Measurements from ENCODE around the gene POLR1B. TPM values are rescaled to one million over a fixed set of nuclear protein-coding genes. Genes with fewer than 3 reads are reported as not detected.
"Not testable (repeated sequence)": the region's sequence is repeated elsewhere in the genome, so short reads cannot be mapped to it uniquely, and the experiment has no call there.

POLR1B gene
- total and polyA plus RNA-seq, 4 experiments from 2014 or later = 18.4 to 31.3 (median 27.5) TPM

DNA sequence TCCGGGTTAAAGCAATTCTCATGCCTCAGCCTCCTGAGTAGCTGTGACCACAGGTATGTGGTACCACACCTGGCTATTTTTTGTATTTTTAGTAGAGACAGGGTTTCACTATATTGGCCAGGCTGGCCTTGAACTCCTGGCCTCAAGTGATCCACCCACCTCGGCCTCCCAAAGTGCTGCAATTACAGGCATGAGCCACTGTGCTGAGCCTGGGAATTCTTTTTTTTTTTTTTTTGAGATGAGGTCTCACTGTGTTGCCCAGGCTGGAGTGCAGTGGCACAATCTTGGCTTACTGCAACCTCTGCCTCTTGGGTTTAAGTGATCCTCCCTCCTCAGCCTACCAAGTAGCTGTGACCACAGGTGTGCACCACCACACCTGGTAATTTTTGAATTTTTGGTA is 73.5 kb downstream of the POLR1B start:
- H3K36me3 ChIP-seq (ENCODE audit: insufficient read depth, low read length); POLR2A ChIA-PET (ENCODE audit: partially characterized antibody); H3K4me1 Mint-ChIP-seq; H3K27ac ChIP-seq (ENCODE audit: low read depth, low read length); H3K9me3 Mint-ChIP-seq; H3K4me3 ChIP-seq (ENCODE audit: low read length in 2 of 2); DNase-seq; H3K27ac Mint-ChIP-seq; H3K9me3 ChIP-seq (ENCODE audit: control insufficient read depth in 1 of 2, low read length in 2 of 2); H3K4me3 Mint-ChIP-seq; H3K4me1 ChIP-seq (ENCODE audit: insufficient read depth, low read length); intact Hi-C loops (cut with micrococcal nuclease); H3K27me3 Mint-ChIP-seq; H3K27me3 ChIP-seq (ENCODE audit: insufficient read depth, low read length); H3K36me3 Mint-ChIP-seq: not testable (repeated sequence)
- CTCF ChIA-PET (ENCODE audit: partially characterized antibody) = interaction anchor here (2.0 kb wide), 1 partner anchor 16 kb away, joined by 6 read pairs; no protein-coding TSS in a partner anchor

DNA sequence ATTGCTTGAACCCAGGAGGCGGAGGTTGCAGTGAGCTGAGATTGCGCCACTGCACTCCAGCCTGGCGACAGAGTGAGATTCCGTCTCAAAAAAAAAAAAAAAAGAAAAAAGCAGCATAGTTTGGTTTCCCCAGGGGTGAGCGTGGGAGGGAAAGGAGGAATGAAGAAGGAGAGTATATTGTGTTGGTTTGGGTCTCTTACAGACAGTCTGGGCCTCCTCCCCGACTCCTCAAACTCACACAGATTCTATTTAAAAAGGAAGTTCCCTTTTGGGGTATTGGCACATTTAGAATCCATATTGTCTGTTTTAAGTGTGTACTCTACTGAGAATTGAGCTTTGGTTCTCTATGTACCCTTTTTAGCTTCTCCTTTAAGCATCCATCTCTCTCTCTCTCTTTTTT is 76.1 kb downstream of the POLR1B start:
- intact Hi-C loops (cut with micrococcal nuclease) = no loop called here
- POLR2A ChIA-PET (ENCODE audit: partially characterized antibody) = interaction anchor here (0.6 to 1.1 kb wide), 2 partner anchors 30 to 71 kb away, joined by 3 read pairs; no protein-coding TSS in a partner anchor
- H3K9me3 Mint-ChIP-seq = peaks cover 0 to 1% (median 0%) of the 10 kb centered on the region in 8 donors

DNA sequence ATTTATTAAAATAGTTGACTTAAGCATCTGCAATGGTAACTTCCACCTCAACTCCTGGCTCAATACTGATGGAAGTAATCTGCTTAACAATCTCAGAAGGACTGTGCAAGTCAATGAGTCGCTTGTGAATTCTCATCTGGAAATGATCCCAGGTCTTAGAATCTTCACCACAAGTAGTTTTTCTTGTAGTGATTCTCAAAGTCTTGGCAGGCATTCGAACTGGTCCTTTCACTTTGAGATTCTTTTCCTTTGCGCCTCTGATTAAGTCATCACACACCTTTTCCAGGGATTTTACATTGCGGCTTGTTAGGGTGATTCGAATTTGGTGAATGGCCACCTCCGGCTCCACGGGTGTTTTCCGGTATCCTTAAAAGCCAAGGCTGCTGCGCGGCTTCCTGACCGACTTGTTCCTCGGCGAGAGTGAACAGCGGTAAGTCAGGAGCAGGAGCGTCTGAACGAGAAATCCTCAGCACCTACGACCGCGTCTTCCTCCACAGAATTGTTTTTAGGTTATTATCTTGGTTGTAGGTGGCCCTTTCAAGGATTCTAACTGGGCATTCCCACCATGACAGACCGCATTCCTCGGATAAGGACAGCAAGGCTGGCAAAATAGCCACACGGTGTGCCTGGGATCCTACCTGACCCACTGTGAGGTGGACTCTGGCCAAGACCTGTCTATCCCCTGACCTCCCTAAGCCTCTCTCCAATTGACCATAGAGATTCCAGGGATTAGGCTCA is 79.7 kb downstream of the POLR1B start:
- Mint-ChIP-seq H3K4me3 (no peak overlapping the region), H3K4me1 (peaks cover 10 to 34% (median 23%) of the 10 kb centered on the region in 4 donors), H3K27ac (no peak overlapping the region), H3K36me3 (no peaks in the 10 kb centered on the region), H3K9me3 (no peaks in the 10 kb centered on the region), H3K27me3 (peaks cover 0 to 2% of the 10 kb centered on the region in 2 donors)
- no peak for DNase-seq
- peaks cover 33% of the 10 kb centered on the region for H3K4me1 ChIP-seq (ENCODE audit: insufficient read depth, low read length)
- POLR2A ChIA-PET (ENCODE audit: partially characterized antibody) = no interaction called here
- no peaks in the 10 kb centered on the region for H3K27me3 ChIP-seq (ENCODE audit: insufficient read depth, low read length)
- H3K36me3 ChIP-seq (ENCODE audit: insufficient read depth, low read length) = no peaks in the 10 kb centered on the region
- CTCF ChIA-PET (ENCODE audit: partially characterized antibody) = interaction anchor here (5.8 to 11.2 kb wide), 4 partner anchors 13 to 105 kb away, joined by 36 to 319 read pairs (median 175); no protein-coding TSS in a partner anchor
- intact Hi-C loops (cut with micrococcal nuclease) = no loop called here
- H3K27ac ChIP-seq (ENCODE audit: low read depth, low read length) = no peak overlapping the region
- H3K9me3 ChIP-seq (ENCODE audit: control insufficient read depth in 1 of 2, low read length in 2 of 2) = no peaks in the 10 kb centered on the region
- H3K4me3 ChIP-seq (ENCODE audit: low read length in 2 of 2) = no peak overlapping the region

More for the DNA sequence above, 76.1 kb downstream of the POLR1B start:
- Mint-ChIP-seq H3K27me3 (peaks cover 0 to 2% of the 10 kb centered on the region in 2 donors), H3K36me3 (peaks cover 0 to 7% of the 10 kb centered on the region in 2 donors), H3K4me1 (peaks cover 0 to 3% (median 0%) of the 10 kb centered on the region in 4 donors), H3K27ac (no peak overlapping the region), H3K4me3 (no peak overlapping the region)
- H3K4me1 ChIP-seq (ENCODE audit: insufficient read depth, low read length) = no peaks in the 10 kb centered on the region
- CTCF ChIA-PET (ENCODE audit: partially characterized antibody) = interaction anchor here (0.6 to 1.0 kb wide), 2 partner anchors 8 to 60 kb away, joined by 4 read pairs; no protein-coding TSS in a partner anchor
- no peaks in the 10 kb centered on the region for H3K36me3 ChIP-seq (ENCODE audit: insufficient read depth, low read length)
- H3K9me3 ChIP-seq (ENCODE audit: control insufficient read depth in 1 of 2, low read length in 2 of 2) = no peaks in the 10 kb centered on the region
- H3K27ac ChIP-seq (ENCODE audit: low read depth, low read length) = no peak overlapping the region
- H3K4me3 ChIP-seq (ENCODE audit: low read length in 2 of 2) = no peak overlapping the region
- no peak for DNase-seq
- no peaks in the 10 kb centered on the region for H3K27me3 ChIP-seq (ENCODE audit: insufficient read depth, low read length)

DNA sequence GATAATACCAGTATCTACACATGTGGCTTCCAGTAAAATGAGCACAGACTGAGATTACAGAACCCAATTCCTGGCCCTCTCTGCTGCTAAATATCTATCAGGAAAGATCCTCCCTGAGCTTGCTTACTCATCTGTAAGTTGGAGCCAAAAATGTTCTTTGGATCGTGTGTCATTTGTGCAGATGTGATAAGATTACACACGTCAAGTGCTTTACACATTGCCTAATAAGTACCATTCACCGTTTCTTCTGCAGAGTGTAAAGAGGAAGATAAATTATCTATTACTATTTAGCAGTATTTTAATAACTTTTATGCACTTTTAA is 80.2 kb downstream of the POLR1B start:
- Histone ChIP-seq H3K27me3 (ENCODE audit: insufficient read depth, low read length) (no peaks in the 10 kb centered on the region), H3K27ac (ENCODE audit: low read depth, low read length) (no peak overlapping the region), H3K36me3 (ENCODE audit: insufficient read depth, low read length) (no peaks in the 10 kb centered on the region), H3K4me3 (ENCODE audit: low read length in 2 of 2) (no peak overlapping the region), H3K4me1 (ENCODE audit: insufficient read depth, low read length) (peaks cover 38% of the 10 kb centered on the region), H3K9me3 (ENCODE audit: control insufficient read depth in 1 of 2, low read length in 2 of 2) (no peaks in the 10 kb centered on the region)
- H3K27ac Mint-ChIP-seq = no peak overlapping the region
- CTCF ChIA-PET (ENCODE audit: partially characterized antibody) = interaction anchor here (0.7 to 11.2 kb wide), 6 partner anchors 13 to 731 kb away, joined by 3 to 319 read pairs (median 91); no protein-coding TSS in a partner anchor
- POLR2A ChIA-PET (ENCODE audit: partially characterized antibody) = interaction anchor here (15.6 kb wide), 1 partner anchor 22 kb away, joined by 521 read pairs; the partner anchor contains the start of gene SLC20A1
- DNase-seq = no peak
- H3K9me3 Mint-ChIP-seq = no peaks in the 10 kb centered on the region
- H3K4me3 Mint-ChIP-seq = no peak overlapping the region
- intact Hi-C loops (cut with micrococcal nuclease) = no loop called here
- no peaks in the 10 kb centered on the region for H3K36me3 Mint-ChIP-seq
- peaks cover 0 to 2% of the 10 kb centered on the region in 2 donors for H3K27me3 Mint-ChIP-seq
- peaks cover 14 to 39% (median 27%) of the 10 kb centered on the region in 4 donors for H3K4me1 Mint-ChIP-seq

DNA sequence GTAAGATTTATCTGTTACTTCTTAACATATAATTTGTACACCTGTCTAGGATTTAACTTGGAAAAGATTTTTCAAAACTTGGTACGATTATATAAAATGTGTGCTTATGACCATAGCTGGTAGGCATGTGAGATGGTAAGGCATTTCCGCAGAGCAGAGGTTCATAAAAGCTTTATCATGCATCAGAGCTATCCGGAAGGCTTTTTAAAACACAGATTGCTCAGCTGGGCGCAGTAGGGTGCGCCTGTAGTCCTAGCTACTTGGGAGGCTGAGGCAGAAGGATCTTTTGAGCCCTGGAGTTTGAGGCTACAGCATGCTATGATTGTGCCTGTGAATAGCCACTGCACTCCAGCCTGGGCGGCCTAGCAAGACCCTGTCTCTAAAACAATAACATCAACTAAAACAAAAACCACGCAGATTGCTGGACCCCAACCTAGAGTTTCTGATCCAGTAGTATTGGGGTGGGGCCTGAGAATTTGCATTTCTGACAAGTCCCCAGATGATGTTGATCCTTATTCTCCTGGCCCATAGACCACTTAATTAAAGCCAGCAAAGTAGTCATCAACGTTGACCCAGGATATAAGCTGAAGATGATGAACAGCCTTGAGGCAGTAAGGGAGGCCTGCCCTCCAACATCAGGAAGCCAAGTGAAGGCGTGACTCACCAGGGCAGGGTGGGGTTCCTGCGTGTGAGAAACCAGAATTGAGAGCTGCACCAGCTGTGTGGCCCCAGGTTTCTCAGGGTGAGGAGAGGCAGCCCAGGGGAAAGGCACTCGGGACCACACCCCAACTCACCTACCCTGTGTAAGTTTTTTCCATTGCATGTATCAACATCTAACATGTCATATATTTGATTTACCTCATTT is 81.9 kb downstream of the POLR1B start:
- H3K4me1 ChIP-seq (ENCODE audit: insufficient read depth, low read length) = peaks cover 50% of the 10 kb centered on the region
- no peaks in the 10 kb centered on the region for H3K36me3 Mint-ChIP-seq
- H3K4me3 Mint-ChIP-seq = peak overlapping the region in 7 of 8 donors; percentile 5 to 76 (median 50)
- H3K9me3 ChIP-seq (ENCODE audit: control insufficient read depth in 1 of 2, low read length in 2 of 2) = no peaks in the 10 kb centered on the region
- no peaks in the 10 kb centered on the region for H3K36me3 ChIP-seq (ENCODE audit: insufficient read depth, low read length)
- peak overlapping the region in 1 of 2 donors; percentile 28 for H3K4me3 ChIP-seq (ENCODE audit: low read length in 2 of 2)
- peak; percentile 53 to 88 (median 59) for DNase-seq
- intact Hi-C loops (cut with micrococcal nuclease) = no loop called here
- CTCF ChIA-PET (ENCODE audit: partially characterized antibody) = interaction anchor here (1.0 to 14.0 kb wide), 17 partner anchors 11 to 129 kb away, joined by 3 to 319 read pairs (median 5); partner anchors contain the start of gene SLC20A1
- H3K9me3 Mint-ChIP-seq = no peaks in the 10 kb centered on the region
- POLR2A ChIA-PET (ENCODE audit: partially characterized antibody) = interaction anchor here (0.7 to 15.6 kb wide), 13 partner anchors 12 to 144 kb away, joined by 3 to 521 read pairs (median 4); partner anchors contain the start of genes CHCHD5 and SLC20A1
- peaks cover 19 to 56% (median 37%) of the 10 kb centered on the region in 4 donors for H3K4me1 Mint-ChIP-seq
- H3K27me3 ChIP-seq (ENCODE audit: insufficient read depth, low read length) = no peaks in the 10 kb centered on the region
- peak overlapping the region; percentile 44 to 87 (median 82) for H3K27ac Mint-ChIP-seq
- H3K27me3 Mint-ChIP-seq = no peaks in the 10 kb centered on the region
- H3K27ac ChIP-seq (ENCODE audit: low read depth, low read length) = no peak overlapping the region

DNA sequence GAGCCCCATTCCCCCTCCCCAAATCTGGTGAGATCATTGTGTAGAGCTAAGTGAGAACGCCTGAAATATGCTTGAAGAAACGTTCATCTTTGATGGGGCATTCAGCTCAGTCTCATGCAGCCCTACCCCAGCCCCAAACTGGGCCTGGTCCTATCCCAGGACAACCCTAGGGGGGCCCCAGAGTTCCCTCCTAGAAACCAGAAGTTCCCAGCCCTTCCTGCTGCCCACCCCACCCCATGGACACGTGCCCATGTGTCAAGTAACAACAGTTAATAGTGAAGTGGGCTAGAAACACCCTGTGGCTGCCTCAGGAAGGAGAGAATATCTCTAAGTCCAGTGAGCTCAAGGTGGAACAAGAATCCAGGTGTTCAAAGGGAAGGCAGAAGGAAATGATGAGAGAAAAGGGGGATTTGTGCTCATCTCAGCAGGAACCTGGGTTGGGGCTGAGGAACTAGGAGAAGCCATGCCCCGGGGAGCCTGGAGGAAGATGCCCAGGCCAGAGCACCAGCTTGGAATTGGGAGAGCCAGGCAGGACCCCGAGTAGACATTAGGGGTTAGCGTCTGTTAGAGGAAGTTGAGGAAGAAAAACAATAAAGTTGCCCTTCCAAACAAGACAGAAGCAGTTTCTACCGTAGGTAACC is 83.3 kb downstream of the POLR1B start:
- ChIA-PET POLR2A (ENCODE audit: partially characterized antibody) (interaction anchor here (1.0 to 15.6 kb wide), 11 partner anchors 10 to 102 kb away, joined by 3 to 521 read pairs (median 4); partner anchors contain the start of genes CHCHD5 and SLC20A1), CTCF (ENCODE audit: partially characterized antibody) (interaction anchor here (0.8 to 14.0 kb wide), 25 partner anchors 8 to 260 kb away, joined by 3 to 319 read pairs (median 5); partner anchors contain the start of genes CHCHD5 and SLC20A1)
- Histone ChIP-seq H3K9me3 (ENCODE audit: control insufficient read depth in 1 of 2, low read length in 2 of 2) (no peaks in the 10 kb centered on the region), H3K4me3 (ENCODE audit: low read length in 2 of 2) (no peak overlapping the region), H3K36me3 (ENCODE audit: insufficient read depth, low read length) (no peaks in the 10 kb centered on the region), H3K27me3 (ENCODE audit: insufficient read depth, low read length) (no peaks in the 10 kb centered on the region), H3K4me1 (ENCODE audit: insufficient read depth, low read length) (peaks cover 65% of the 10 kb centered on the region), H3K27ac (ENCODE audit: low read depth, low read length) (no peak overlapping the region)
- Mint-ChIP-seq H3K36me3 (peaks cover 0 to under 1% of the 10 kb centered on the region in 2 donors), H3K9me3 (no peaks in the 10 kb centered on the region), H3K4me3 (peak overlapping the region in 2 of 8 donors; percentile 17 to 83), H3K27ac (peak overlapping the region in 5 of 7 donors; percentile 18 to 95 (median 43)), H3K4me1 (peaks cover 29 to 70% (median 50%) of the 10 kb centered on the region in 4 donors), H3K27me3 (no peaks in the 10 kb centered on the region)
- DNase-seq = no peak
- intact Hi-C loops (cut with micrococcal nuclease) = loop anchor here (1.0 kb wide), 4 partner anchors 20 to 101 kb away; partner anchors contain the start of gene SLC20A1

Measured in CD4-positive, alpha-beta memory T cell (primary cell).